Ovary (tissue), 3 donors: ENCODE data around the gene SIKE1.

ENCODE experiments used
- CTCF ChIP-seq, 3 donors: fragments of 450-650 bp in 2 of 3; fragments of 200-600 bp in 1 of 3; IDR thresholded peaks; one replicate each; pipeline versions ENCODE4 v1.5.1 to v1.8.0; 2016 to 2022; ENCODE audit warnings: antibody characterized with exemption in 3 of 3, mild to moderate bottlenecking in 1 of 3
- EP300 ChIP-seq: sonication (generic); formaldehyde crosslinking; IDR thresholded peaks from one replicate; pipeline ENCODE4 v1.6.1; 2017; ENCODE audit warnings: antibody characterized with exemption
- donor health status: DM: no; HTN: no; CAD: no.

GRCh38 chr1:114780344-114781226 lies at the start of gene SIKE1:
- TF ChIP-seq CTCF (IDR thresholded peaks at IDR 0.05) (no peak), EP300 (no peak)
